Natural killer cell treated with Interleukin-12 subunit alpha and Interleukin-12 subunit beta and Interleukin-15 and Interleukin-18, amount 100 ng/mL, for 72 hours (primary cell): ENCODE results near the gene GABBR2. TPM values are rescaled to one million over a fixed set of nuclear protein-coding genes. Genes with fewer than 3 reads are reported as not detected.

Experiments used
- ATAC-seq, 2 donors: fragments of 150-1000 bp; cut with Tn5 transposase in 1 of 2; sonication (Bioruptor Pico), chemical (Tn5 transposase) in 1 of 2; 2 replicates each; pipeline ENCODE4 v1.10.0; 2021
- DNase-seq: peaks from one replicate; pipeline ENCODE4 v3.0.0; 2022; ENCODE audit warnings: low spot score
- H3K27ac Mint-ChIP-seq, 2 donors: 1 replicate in 1 of 2; 2 replicates in 1 of 2; pipeline ENCODE4 v1.8.0; 2022; ENCODE audit warnings: mixed read lengths in 2 of 2, mild to moderate bottlenecking in 1 of 2, moderate library complexity in 1 of 2
- H3K27me3 Mint-ChIP-seq, 2 donors: 1 replicate in 1 of 2; 2 replicates in 1 of 2; pipeline ENCODE4 v1.8.0; 2022; ENCODE audit warnings: mixed read lengths in 2 of 2
- H3K36me3 Mint-ChIP-seq: one replicate; pipeline ENCODE4 v1.8.0; 2022; ENCODE audit warnings: mixed read lengths
- H3K4me1 Mint-ChIP-seq, 2 donors: 1 replicate in 1 of 2; 2 replicates in 1 of 2; pipeline ENCODE4 v1.8.0; 2022; ENCODE audit warnings: low read depth in 2 of 2, mixed read lengths in 2 of 2, mild to moderate bottlenecking in 1 of 2
- H3K4me3 Mint-ChIP-seq: one replicate; pipeline ENCODE4 v1.8.0; 2022; ENCODE audit warnings: mixed read lengths
- H3K9me3 Mint-ChIP-seq: 2 replicates; pipeline ENCODE4 v1.8.0; 2022; ENCODE audit warnings: mixed read lengths
- total RNA-seq, 2 donors: library from RNA; stranded (reverse); gene quantifications; one replicate each; pipeline ENCODE4 v1.2.3, GENCODE V29; 2022

Gene GABBR2
- total RNA-seq, 2 donors from 2014 or later: not detected

- Mint-ChIP-seq H3K27me3 (peaks cover 8 to 29% of the 10 kb centered on the region in 2 donors), H3K36me3 (no peaks in the 10 kb centered on the region), H3K9me3 (no peaks in the 10 kb centered on the region), H3K27ac (no peak overlapping the region), H3K4me3 (no peak overlapping the region), H3K4me1 (peaks cover 0 to 2% of the 10 kb centered on the region in 2 donors)
- no peak for ATAC-seq
- peak; percentile 37 for DNase-seq
These were observed 337.8 kb downstream of the GABBR2 start for GRCh38 chr9:98370976-98371315.

GRCh38 chr9:98370300-98370975 is 338.3 kb downstream of the GABBR2 start:
- no peak overlapping the region for H3K27ac Mint-ChIP-seq
- H3K9me3 Mint-ChIP-seq: no peaks in the 10 kb centered on the region
- DNase-seq (peak; percentile 34), ATAC-seq (no peak)
- peaks cover 1% of the 10 kb centered on the region for H3K36me3 Mint-ChIP-seq
- H3K27me3 Mint-ChIP-seq: peaks cover 8 to 29% of the 10 kb centered on the region in 2 donors
- no peak overlapping the region for H3K4me3 Mint-ChIP-seq
- H3K4me1 Mint-ChIP-seq: peaks cover 0 to 2% of the 10 kb centered on the region in 2 donors

- Mint-ChIP-seq H3K9me3 (peaks cover 5% of the 10 kb centered on the region), H3K36me3 (peaks cover 7% of the 10 kb centered on the region), H3K4me3 (no peak overlapping the region), H3K27ac (no peak overlapping the region), H3K4me1 (no peaks in the 10 kb centered on the region), H3K27me3 (peaks cover 10 to 29% of the 10 kb centered on the region in 2 donors)
- peak; percentile 34 for DNase-seq
- no peak for ATAC-seq
These were observed 338.8 kb downstream of the GABBR2 start for GRCh38 chr9:98369896-98370295.

- peaks cover 5% of the 10 kb centered on the region for H3K9me3 Mint-ChIP-seq
- ATAC-seq (peak in 1 of 2 donors; percentile 8), DNase-seq (peak; percentile 23)
- H3K4me1 Mint-ChIP-seq: no peaks in the 10 kb centered on the region
- H3K4me3 Mint-ChIP-seq: no peak overlapping the region
- no peak overlapping the region for H3K27ac Mint-ChIP-seq
- H3K36me3 Mint-ChIP-seq: peaks cover 8% of the 10 kb centered on the region
- H3K27me3 Mint-ChIP-seq: peaks cover 10 to 26% of the 10 kb centered on the region in 2 donors
These were observed 339.3 kb downstream of the GABBR2 start for GRCh38 chr9:98369471-98369870.

- Mint-ChIP-seq H3K4me3 (no peak overlapping the region), H3K9me3 (peaks cover 5% of the 10 kb centered on the region), H3K27me3 (peaks cover 10 to 26% of the 10 kb centered on the region in 2 donors), H3K36me3 (peaks cover 8% of the 10 kb centered on the region), H3K4me1 (no peaks in the 10 kb centered on the region), H3K27ac (no peak overlapping the region)
- ATAC-seq (no peak), DNase-seq (peak; percentile 29)
These were observed 339.7 kb downstream of the GABBR2 start for GRCh38 chr9:98369066-98369425.

- Mint-ChIP-seq H3K9me3 (peaks cover 5% of the 10 kb centered on the region), H3K27me3 (peaks cover 10 to 26% of the 10 kb centered on the region in 2 donors), H3K27ac (no peak overlapping the region), H3K36me3 (peaks cover 8% of the 10 kb centered on the region), H3K4me3 (no peak overlapping the region), H3K4me1 (no peaks in the 10 kb centered on the region)
- DNase-seq (peak; percentile 28), ATAC-seq (no peak)
These were observed 340.2 kb downstream of the GABBR2 start for GRCh38 chr9:98368366-98369065.

- Mint-ChIP-seq H3K4me1 (no peaks in the 10 kb centered on the region), H3K27ac (no peak overlapping the region), H3K27me3 (peaks cover 13 to 26% of the 10 kb centered on the region in 2 donors), H3K36me3 (peaks cover 8% of the 10 kb centered on the region), H3K4me3 (no peak overlapping the region), H3K9me3 (peaks cover 5% of the 10 kb centered on the region)
- DNase-seq (no peak), ATAC-seq (no peak)
These were observed 340.8 kb downstream of the GABBR2 start for GRCh38 chr9:98367923-98368322.

GRCh38 chr9:98367371-98367900 is 341.3 kb downstream of the GABBR2 start:
- Mint-ChIP-seq H3K27me3 (peaks cover 13 to 26% of the 10 kb centered on the region in 2 donors), H3K36me3 (peaks cover 8% of the 10 kb centered on the region), H3K4me1 (no peaks in the 10 kb centered on the region), H3K27ac (no peak overlapping the region), H3K4me3 (no peak overlapping the region), H3K9me3 (peaks cover 5% of the 10 kb centered on the region)
- ATAC-seq: no peak
- no peak for DNase-seq

GRCh38 chr9:98365781-98366180 is 343.0 kb downstream of the GABBR2 start:
- H3K4me1 Mint-ChIP-seq: no peaks in the 10 kb centered on the region
- peak; percentile 15 for DNase-seq
- peaks cover 18 to 26% of the 10 kb centered on the region in 2 donors for H3K27me3 Mint-ChIP-seq
- no peak overlapping the region for H3K4me3 Mint-ChIP-seq
- no peak overlapping the region for H3K27ac Mint-ChIP-seq
- peaks cover 8% of the 10 kb centered on the region for H3K36me3 Mint-ChIP-seq
- peaks cover 5% of the 10 kb centered on the region for H3K9me3 Mint-ChIP-seq
- no peak for ATAC-seq

- peak; percentile 6 for DNase-seq
- Mint-ChIP-seq H3K4me3 (no peak overlapping the region), H3K4me1 (no peaks in the 10 kb centered on the region), H3K9me3 (peaks cover 5% of the 10 kb centered on the region), H3K27ac (no peak overlapping the region), H3K27me3 (peaks cover 18 to 26% of the 10 kb centered on the region in 2 donors), H3K36me3 (peaks cover 8% of the 10 kb centered on the region)
- ATAC-seq: no peak
These were observed 343.5 kb downstream of the GABBR2 start for GRCh38 chr9:98365227-98365669.

GRCh38 chr9:98364086-98364485 is 344.6 kb downstream of the GABBR2 start:
- Mint-ChIP-seq H3K9me3 (peaks cover 5% of the 10 kb centered on the region), H3K36me3 (peaks cover 8% of the 10 kb centered on the region), H3K4me1 (no peaks in the 10 kb centered on the region), H3K4me3 (no peak overlapping the region), H3K27ac (no peak overlapping the region), H3K27me3 (peaks cover 19 to 26% of the 10 kb centered on the region in 2 donors)
- DNase-seq (peak; percentile 40), ATAC-seq (no peak)

GRCh38 chr9:98363644-98364043 is 345.1 kb downstream of the GABBR2 start:
- H3K27me3 Mint-ChIP-seq: peaks cover 19 to 26% of the 10 kb centered on the region in 2 donors
- ATAC-seq (no peak), DNase-seq (peak; percentile 5)
- no peaks in the 10 kb centered on the region for H3K4me1 Mint-ChIP-seq
- no peak overlapping the region for H3K27ac Mint-ChIP-seq
- no peak overlapping the region for H3K4me3 Mint-ChIP-seq
- H3K9me3 Mint-ChIP-seq: peaks cover 5% of the 10 kb centered on the region
- peaks cover 8% of the 10 kb centered on the region for H3K36me3 Mint-ChIP-seq

- Mint-ChIP-seq H3K4me3 (no peak overlapping the region), H3K27ac (no peak overlapping the region), H3K27me3 (peaks cover 19 to 20% of the 10 kb centered on the region in 2 donors), H3K36me3 (peaks cover 8% of the 10 kb centered on the region), H3K9me3 (peaks cover 5% of the 10 kb centered on the region), H3K4me1 (no peaks in the 10 kb centered on the region)
- DNase-seq: peak; percentile 49
- no peak for ATAC-seq
These were observed 346.0 kb downstream of the GABBR2 start for GRCh38 chr9:98362624-98363252.

- no peaks in the 10 kb centered on the region for H3K4me1 Mint-ChIP-seq
- DNase-seq: peak; percentile 20
- H3K4me3 Mint-ChIP-seq: no peak overlapping the region
- H3K36me3 Mint-ChIP-seq: peaks cover 8% of the 10 kb centered on the region
- peaks cover 5% of the 10 kb centered on the region for H3K9me3 Mint-ChIP-seq
- peaks cover 9 to 16% of the 10 kb centered on the region in 2 donors for H3K27me3 Mint-ChIP-seq
- H3K27ac Mint-ChIP-seq: no peak overlapping the region
- no peak for ATAC-seq
These were observed 347.1 kb downstream of the GABBR2 start for GRCh38 chr9:98361645-98362044.
